Activated naive CD8-positive, alpha-beta T cell treated with anti-CD3 and anti-CD28 coated beads for 36 hours (primary cell): ENCODE measurements around the gene ZNF37A. TPM values are rescaled to one million over a fixed set of nuclear protein-coding genes. Genes with fewer than 3 reads are reported as not detected.
A peak's percentile ranks its signal among the peaks of the same experiment; 100 is the strongest.
"Not testable (repeated sequence)": the region's sequence is repeated elsewhere in the genome, so short reads cannot be mapped to it uniquely, and the experiment has no call there.

Source experiments
- DNase-seq: peaks from one replicate; pipeline ENCODE4 v3.0.0; 2021
- H3K27ac Mint-ChIP-seq: one replicate; pipeline ENCODE4 v1.8.0; 2022; ENCODE audit warnings: mild to moderate bottlenecking, moderate library complexity, mixed read lengths
- H3K27me3 Mint-ChIP-seq: one replicate; pipeline ENCODE4 v1.8.0; 2022; ENCODE audit warnings: mild to moderate bottlenecking, mixed read lengths
- H3K36me3 Mint-ChIP-seq: one replicate; pipeline ENCODE4 v1.8.0; 2021; ENCODE audit warnings: mild to moderate bottlenecking, mixed read lengths
- H3K4me1 Mint-ChIP-seq: one replicate; pipeline ENCODE4 v1.8.0; 2021; ENCODE audit warnings: mixed read lengths
- H3K4me3 Mint-ChIP-seq: one replicate; pipeline ENCODE4 v1.8.0; 2022; ENCODE audit warnings: mild to moderate bottlenecking, moderate library complexity, mixed read lengths
- H3K9me3 Mint-ChIP-seq: one replicate; pipeline ENCODE4 v1.8.0; 2022; ENCODE audit warnings: mixed read lengths
- total RNA-seq, 2 experiments: library from RNA; stranded (reverse); gene quantifications; one replicate each; pipeline ENCODE4 v1.2.3, GENCODE V29; 2021

Gene ZNF37A
- total RNA-seq, 2 experiments from 2014 or later, result 19.0 to 19.2 TPM

GRCh38 chr10:38112159-38112558 lies 18.0 kb downstream of the ZNF37A start:
- Mint-ChIP-seq H3K36me3 (peaks cover 81% of the 10 kb centered on the region), H3K4me1 (no peaks in the 10 kb centered on the region), H3K9me3 (peaks cover 66% of the 10 kb centered on the region), H3K27ac (no peak overlapping the region), H3K27me3 (no peaks in the 10 kb centered on the region), H3K4me3 (no peak overlapping the region)
- DNase-seq, result no peak

- H3K27me3 Mint-ChIP-seq, result no peaks in the 10 kb centered on the region
- H3K27ac Mint-ChIP-seq, result peak overlapping the region; percentile 29
- peaks cover 77% of the 10 kb centered on the region for H3K9me3 Mint-ChIP-seq
- no peak overlapping the region for H3K4me3 Mint-ChIP-seq
- no peak for DNase-seq
- peaks cover 68% of the 10 kb centered on the region for H3K36me3 Mint-ChIP-seq
- H3K4me1 Mint-ChIP-seq, result no peaks in the 10 kb centered on the region
Observed at GRCh38 chr10:38118072-38118807, 24.1 kb downstream of the ZNF37A start.

- Mint-ChIP-seq H3K27ac (no peak overlapping the region), H3K9me3 (peaks cover 79% of the 10 kb centered on the region), H3K4me1 (no peaks in the 10 kb centered on the region), H3K27me3 (no peaks in the 10 kb centered on the region), H3K36me3 (peaks cover 66% of the 10 kb centered on the region), H3K4me3 (no peak overlapping the region)
- no peak for DNase-seq
Observed at GRCh38 chr10:38119038-38119437, 24.9 kb downstream of the ZNF37A start.

GRCh38 chr10:38127812-38128211 lies 33.7 kb downstream of the ZNF37A start:
- H3K9me3 Mint-ChIP-seq, result peaks cover 66% of the 10 kb centered on the region
- H3K27me3 Mint-ChIP-seq, result no peaks in the 10 kb centered on the region
- no peak overlapping the region for H3K27ac Mint-ChIP-seq
- no peaks in the 10 kb centered on the region for H3K4me1 Mint-ChIP-seq
- H3K4me3 Mint-ChIP-seq, result no peak overlapping the region
- no peak for DNase-seq
- H3K36me3 Mint-ChIP-seq, result peaks cover 29% of the 10 kb centered on the region

GRCh38 chr10:38143587-38143986 lies 49.5 kb downstream of the ZNF37A start:
- no peak overlapping the region for H3K4me3 Mint-ChIP-seq
- H3K9me3 Mint-ChIP-seq, result peaks cover 6% of the 10 kb centered on the region
- H3K4me1 Mint-ChIP-seq, result no peaks in the 10 kb centered on the region
- peaks cover 6% of the 10 kb centered on the region for H3K36me3 Mint-ChIP-seq
- H3K27ac Mint-ChIP-seq, result no peak overlapping the region
- no peaks in the 10 kb centered on the region for H3K27me3 Mint-ChIP-seq
- DNase-seq, result no peak

GRCh38 chr10:38146579-38147333 lies 52.6 kb downstream of the ZNF37A start:
- DNase-seq, result no peak
- Mint-ChIP-seq H3K4me3 (peak overlapping the region; percentile 14), H3K27ac (no peak overlapping the region), H3K9me3 (no peaks in the 10 kb centered on the region), H3K36me3 (no peaks in the 10 kb centered on the region), H3K4me1 (no peaks in the 10 kb centered on the region), H3K27me3 (no peaks in the 10 kb centered on the region)

- no peaks in the 10 kb centered on the region for H3K4me1 Mint-ChIP-seq
- no peak overlapping the region for H3K4me3 Mint-ChIP-seq
- no peaks in the 10 kb centered on the region for H3K36me3 Mint-ChIP-seq
- no peak overlapping the region for H3K27ac Mint-ChIP-seq
- DNase-seq, result no peak
- H3K9me3 Mint-ChIP-seq, result no peaks in the 10 kb centered on the region
- no peaks in the 10 kb centered on the region for H3K27me3 Mint-ChIP-seq
Observed at GRCh38 chr10:38147686-38148085, 53.5 kb downstream of the ZNF37A start.

- not testable (repeated sequence) for H3K4me1 Mint-ChIP-seq, H3K9me3 Mint-ChIP-seq, H3K36me3 Mint-ChIP-seq, DNase-seq, H3K4me3 Mint-ChIP-seq, H3K27ac Mint-ChIP-seq, H3K27me3 Mint-ChIP-seq
Observed at GRCh38 chr10:38150891-38151463, 56.8 kb downstream of the ZNF37A start.

GRCh38 chr10:38156416-38157269 lies 62.5 kb downstream of the ZNF37A start:
- H3K27ac Mint-ChIP-seq, result no peak overlapping the region

GRCh38 chr10:38157270-38157685 lies 63.1 kb downstream of the ZNF37A start:
- Mint-ChIP-seq H3K27ac (no peak overlapping the region), H3K36me3 (no peaks in the 10 kb centered on the region), H3K27me3 (no peaks in the 10 kb centered on the region), H3K4me1 (no peaks in the 10 kb centered on the region), H3K4me3 (no peak overlapping the region), H3K9me3 (peaks cover 13% of the 10 kb centered on the region)
- no peak for DNase-seq

More at GRCh38 chr10:38156416-38157269, 62.5 kb downstream of the ZNF37A start:
- Mint-ChIP-seq H3K4me1 (no peaks in the 10 kb centered on the region), H3K36me3 (no peaks in the 10 kb centered on the region), H3K9me3 (peaks cover 13% of the 10 kb centered on the region), H3K27me3 (no peaks in the 10 kb centered on the region), H3K4me3 (no peak overlapping the region)
- no peak for DNase-seq

- no peak for DNase-seq
- H3K36me3 Mint-ChIP-seq, result no peaks in the 10 kb centered on the region
- no peaks in the 10 kb centered on the region for H3K27me3 Mint-ChIP-seq
- peaks cover 13% of the 10 kb centered on the region for H3K9me3 Mint-ChIP-seq
- H3K27ac Mint-ChIP-seq, result no peak overlapping the region
- no peaks in the 10 kb centered on the region for H3K4me1 Mint-ChIP-seq
- H3K4me3 Mint-ChIP-seq, result no peak overlapping the region
Observed at GRCh38 chr10:38159004-38159403, 64.9 kb downstream of the ZNF37A start.

GRCh38 chr10:38163617-38164016 lies 69.5 kb downstream of the ZNF37A start:
- Mint-ChIP-seq H3K4me3 (no peak overlapping the region), H3K4me1 (no peaks in the 10 kb centered on the region), H3K27ac (no peak overlapping the region), H3K27me3 (no peaks in the 10 kb centered on the region), H3K36me3 (no peaks in the 10 kb centered on the region), H3K9me3 (peaks cover 11% of the 10 kb centered on the region)
- no peak for DNase-seq

- no peak for DNase-seq
- Mint-ChIP-seq H3K36me3 (no peaks in the 10 kb centered on the region), H3K9me3 (no peaks in the 10 kb centered on the region), H3K4me1 (no peaks in the 10 kb centered on the region), H3K4me3 (no peak overlapping the region), H3K27ac (no peak overlapping the region), H3K27me3 (peaks cover 12% of the 10 kb centered on the region)
Observed at GRCh38 chr10:38174336-38174735, 80.2 kb downstream of the ZNF37A start.

- Mint-ChIP-seq H3K4me1 (no peaks in the 10 kb centered on the region), H3K9me3 (peaks cover 12% of the 10 kb centered on the region), H3K27ac (no peak overlapping the region), H3K36me3 (peaks cover 3% of the 10 kb centered on the region), H3K4me3 (no peak overlapping the region), H3K27me3 (peaks cover 14% of the 10 kb centered on the region)
- DNase-seq, result no peak
Observed at GRCh38 chr10:38184477-38184876, 90.3 kb downstream of the ZNF37A start.
